Esophagus muscularis mucosa (tissue), 4 donors: ENCODE data around the gene CYP21A2. TPM values are rescaled to one million over a fixed set of nuclear protein-coding genes. Genes with fewer than 3 reads are reported as not detected.
"Not testable (repeated sequence)": the region's sequence is repeated elsewhere in the genome, so short reads cannot be mapped to it uniquely, and the experiment has no call there.

Source experiments
- DNase-seq: peaks from one replicate; pipeline ENCODE4 v3.0.0-alpha.2; 2017; ENCODE audit errors: extremely low spot score
- H3K27ac ChIP-seq, 4 donors: fragments of 200-600 bp; sonication (generic); replicated peaks in 1 of 4; 1 replicate in 3 of 4; 2 replicates in 1 of 4; pipeline ENCODE4 v1.5.1; 2016 to 2019; ENCODE audit warnings: mild to moderate bottlenecking in 1 of 4
- H3K27me3 ChIP-seq, 4 donors: fragments of 200-600 bp; sonication (generic); one replicate each; pipeline versions ENCODE4 v1.5.1 to v1.6.0; 2016 to 2019
- H3K36me3 ChIP-seq, 4 donors: fragments of 200-600 bp; sonication (generic); one replicate each; pipeline ENCODE4 v1.5.1; 2016 to 2019
- H3K4me1 ChIP-seq, 4 donors: fragments of 200-600 bp; sonication (generic); one replicate each; pipeline ENCODE4 v1.5.1; 2016 to 2019
- H3K4me3 ChIP-seq, 4 donors: fragments of 200-600 bp; sonication (generic); 1 replicate in 2 of 4; 2 replicates in 2 of 4; pipeline ENCODE4 v1.5.1; 2016 to 2019; ENCODE audit warnings: mild to moderate bottlenecking in 4 of 4, moderate library complexity in 1 of 4
- H3K9me3 ChIP-seq, 4 donors: fragments of 200-600 bp; sonication (generic); 1 replicate in 3 of 4; 2 replicates in 1 of 4; pipeline ENCODE4 v1.5.1; 2016 to 2019
- WGBS: methylation state at CpG from one replicate; pipeline ENCODE4 v1.1.5; 2018; 5-methylcytosine and 5-hydroxymethylcytosine counted together
- intact Hi-C: fragments of 100-400 bp; cut with DNase I; formaldehyde crosslinking; loops from one replicate; pipeline ENCODE4 v1.15.1; 2023
- total RNA-seq, 4 donors: library from RNA; depleted of rRNA; stranded (reverse); fragments of >200 nt; gene quantifications; one replicate each; pipeline versions ENCODE4 v1.1.0 to v1.2.1, GENCODE V29; 2016

CYP21A2 gene
- 1 to 10 TPM in 3 of 4 donors, under 1 TPM in 1; 0.33 to 3.7 (median 1.9) TPM for total RNA-seq

DNA sequence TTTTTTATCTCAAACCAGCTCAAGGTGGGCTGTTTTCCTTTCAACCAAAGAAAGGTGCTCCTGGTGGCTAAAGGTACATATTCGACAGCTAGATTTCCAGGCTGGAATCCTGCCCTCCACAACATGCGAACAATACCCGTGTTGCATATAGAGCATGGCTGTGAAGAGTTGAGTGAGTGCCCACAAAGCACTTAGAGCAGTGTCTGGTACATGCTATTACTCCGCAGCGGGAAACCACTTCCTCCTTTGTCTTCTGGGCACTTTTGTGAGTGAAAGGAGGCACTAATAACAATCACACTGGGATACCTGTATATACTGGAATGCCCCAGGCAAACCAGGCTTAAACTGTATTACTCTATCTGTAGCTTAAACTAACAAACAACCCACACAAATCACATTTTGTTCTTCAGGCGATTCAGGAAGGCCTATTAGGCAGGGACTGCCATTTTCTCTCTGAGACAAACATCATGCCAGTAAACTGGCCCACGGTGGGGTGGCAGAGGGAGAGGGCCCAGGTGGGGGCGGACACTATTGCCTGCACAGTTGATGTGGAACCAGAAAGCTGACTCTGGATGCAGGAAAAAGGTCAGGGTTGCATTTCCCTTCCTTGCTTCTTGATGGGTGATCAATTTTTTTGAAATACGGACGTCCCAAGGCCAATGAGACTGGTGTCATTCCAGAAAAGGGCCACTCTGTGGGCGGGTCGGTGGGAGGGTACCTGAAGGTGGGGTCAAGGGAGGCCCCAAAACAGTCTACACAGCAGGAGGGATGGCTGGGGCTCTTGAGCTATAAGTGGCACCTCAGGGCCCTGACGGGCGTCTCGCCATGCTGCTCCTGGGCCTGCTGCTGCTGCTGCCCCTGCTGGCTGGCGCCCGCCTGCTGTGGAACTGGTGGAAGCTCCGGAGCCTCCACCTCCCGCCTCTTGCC, at the start of gene CYP21A2:
Gene CYP21A2 (plus strand): TSS at position 818 of the 927 bp plus-strand sequence. CDS start 8 bp downstream, at position 826.
- H3K27me3 ChIP-seq, H3K27ac ChIP-seq, H3K4me3 ChIP-seq, H3K4me1 ChIP-seq, intact Hi-C loops, DNase-seq, H3K9me3 ChIP-seq, H3K36me3 ChIP-seq: not testable (repeated sequence)
- WGBS: 83% methylated on average over 12 of the region's 19 CpGs

DNA sequence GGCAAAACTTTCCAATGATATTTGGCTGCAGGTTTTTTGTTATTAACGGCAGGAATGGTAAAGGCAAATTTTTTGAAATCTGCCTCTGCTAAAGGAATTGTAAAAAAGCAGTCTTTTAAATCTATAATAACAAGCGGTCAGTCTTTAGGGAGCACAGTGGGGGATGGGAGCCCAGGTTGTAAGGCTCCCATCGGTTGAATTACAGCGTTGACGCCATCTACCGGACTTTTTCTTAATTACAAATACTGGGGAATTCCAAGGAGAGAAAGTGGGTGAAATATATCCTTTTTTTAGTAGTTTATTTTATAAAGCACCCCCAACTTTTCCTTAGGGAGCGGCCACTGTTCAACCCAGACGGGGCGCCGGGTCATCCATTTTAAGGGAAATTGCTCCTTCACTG, 48.9 kb upstream of the CYP21A2 start:
- WGBS: no CpG with 5 or more reads among the region's 10 CpGs
- H3K4me1 ChIP-seq, DNase-seq, H3K27me3 ChIP-seq, intact Hi-C loops, H3K36me3 ChIP-seq, H3K9me3 ChIP-seq, H3K27ac ChIP-seq, H3K4me3 ChIP-seq: not testable (repeated sequence)

DNA sequence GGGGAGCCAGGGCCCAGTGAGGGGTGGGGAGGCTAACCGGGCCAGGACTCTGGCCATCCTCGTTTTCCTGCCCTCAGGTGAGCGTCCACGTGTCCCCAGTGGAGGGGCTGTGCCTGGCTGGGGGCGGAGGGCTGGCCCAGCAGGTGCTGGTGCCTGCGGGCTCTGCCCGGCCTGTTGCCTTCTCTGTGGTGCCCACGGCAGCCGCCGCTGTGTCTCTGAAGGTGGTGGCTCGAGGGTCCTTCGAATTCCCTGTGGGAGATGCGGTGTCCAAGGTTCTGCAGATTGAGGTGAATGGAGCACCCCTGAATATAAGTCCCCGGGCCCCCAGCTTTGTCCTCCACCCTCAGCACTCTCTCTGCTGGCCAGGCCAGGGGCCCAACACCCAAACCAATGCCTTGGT, 43.8 kb upstream of the CYP21A2 start:
- WGBS: no CpG with 5 or more reads among the region's 14 CpGs
- intact Hi-C loops, H3K9me3 ChIP-seq, H3K4me1 ChIP-seq, H3K4me3 ChIP-seq, H3K27ac ChIP-seq, H3K27me3 ChIP-seq, H3K36me3 ChIP-seq, DNase-seq: not testable (repeated sequence)

DNA sequence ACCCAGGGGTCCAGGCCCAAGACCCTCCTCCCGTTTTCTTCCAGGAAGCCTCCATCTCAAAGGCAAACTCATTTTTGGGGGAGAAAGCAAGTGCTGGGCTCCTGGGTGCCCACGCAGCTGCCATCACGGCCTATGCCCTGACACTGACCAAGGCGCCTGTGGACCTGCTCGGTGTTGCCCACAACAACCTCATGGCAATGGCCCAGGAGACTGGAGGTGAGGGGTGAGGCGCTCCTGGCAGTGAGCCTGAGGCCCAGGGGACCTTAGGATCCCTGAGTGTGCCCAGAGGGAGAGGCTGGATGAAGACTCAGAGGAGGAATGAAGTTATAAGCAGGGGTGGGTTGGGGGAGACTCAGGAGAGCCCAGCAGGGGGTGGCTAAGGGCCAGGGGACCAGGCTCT, 41.8 kb upstream of the CYP21A2 start:
- H3K4me3 ChIP-seq, DNase-seq, H3K27me3 ChIP-seq, H3K36me3 ChIP-seq, H3K9me3 ChIP-seq, intact Hi-C loops, H3K4me1 ChIP-seq, H3K27ac ChIP-seq: not testable (repeated sequence)
- no CpG with 5 or more reads among the region's 6 CpGs for WGBS

DNA sequence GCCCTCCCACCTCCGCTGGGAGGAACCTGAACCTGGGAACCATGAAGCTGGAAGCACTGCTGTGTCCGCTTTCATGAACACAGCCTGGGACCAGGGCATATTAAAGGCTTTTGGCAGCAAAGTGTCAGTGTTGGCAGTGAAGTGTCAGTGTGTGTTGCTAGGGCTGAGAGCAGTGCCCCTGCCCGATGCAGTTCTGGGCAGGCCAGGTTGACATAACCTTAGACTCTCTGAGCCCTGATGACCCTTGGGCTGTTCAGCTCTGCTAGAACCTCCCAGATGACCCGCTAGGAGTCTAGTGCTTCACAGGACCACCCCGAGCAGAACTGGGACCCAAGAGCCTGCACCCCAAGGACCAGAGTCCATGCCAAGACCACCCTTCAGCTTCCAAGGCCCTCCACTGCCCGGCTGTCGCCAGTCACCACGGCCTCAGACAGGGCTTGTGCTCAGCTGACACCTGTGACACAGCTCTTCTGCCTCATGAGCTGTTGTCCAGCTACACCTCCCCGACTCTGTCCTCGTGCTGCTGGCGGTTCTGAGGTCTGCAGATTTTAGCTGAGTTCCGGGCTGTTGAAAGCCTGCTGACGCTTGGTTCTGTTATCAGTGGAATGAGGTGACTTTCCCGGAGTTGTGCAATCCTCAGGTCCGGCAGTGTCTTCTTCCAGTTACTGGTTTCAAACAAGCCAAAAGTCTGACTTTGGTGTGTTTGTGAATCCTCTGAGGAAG, 35.5 kb upstream of the CYP21A2 start:
- H3K27ac ChIP-seq, DNase-seq, H3K27me3 ChIP-seq, H3K4me1 ChIP-seq, H3K4me3 ChIP-seq, intact Hi-C loops, H3K9me3 ChIP-seq, H3K36me3 ChIP-seq: not testable (repeated sequence)
- no CpG with 5 or more reads among the region's 15 CpGs for WGBS

DNA sequence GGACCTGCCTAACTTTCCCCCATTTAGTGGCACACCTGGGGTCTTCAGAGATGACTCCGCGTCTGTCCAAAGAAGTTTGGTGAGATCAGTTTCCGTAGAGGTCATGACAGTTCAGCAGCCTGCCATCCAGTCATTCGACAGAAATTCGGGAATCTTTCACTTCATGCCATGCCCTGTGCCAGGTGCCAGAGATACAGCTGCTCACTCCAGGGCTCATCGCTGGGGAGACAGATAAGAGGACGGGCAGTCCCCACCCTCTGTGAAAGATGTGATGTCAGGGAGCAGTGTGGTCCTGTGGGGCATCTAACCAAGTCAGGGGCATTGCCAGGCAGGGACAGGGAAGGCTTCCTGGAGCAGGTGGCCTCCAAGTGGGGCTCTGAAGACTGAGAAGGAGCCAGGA, 34.9 kb upstream of the CYP21A2 start:
- H3K27ac ChIP-seq, H3K4me3 ChIP-seq, H3K4me1 ChIP-seq, H3K36me3 ChIP-seq, H3K9me3 ChIP-seq, DNase-seq, intact Hi-C loops, H3K27me3 ChIP-seq: not testable (repeated sequence)
- no CpG with 5 or more reads among the region's 7 CpGs for WGBS

DNA sequence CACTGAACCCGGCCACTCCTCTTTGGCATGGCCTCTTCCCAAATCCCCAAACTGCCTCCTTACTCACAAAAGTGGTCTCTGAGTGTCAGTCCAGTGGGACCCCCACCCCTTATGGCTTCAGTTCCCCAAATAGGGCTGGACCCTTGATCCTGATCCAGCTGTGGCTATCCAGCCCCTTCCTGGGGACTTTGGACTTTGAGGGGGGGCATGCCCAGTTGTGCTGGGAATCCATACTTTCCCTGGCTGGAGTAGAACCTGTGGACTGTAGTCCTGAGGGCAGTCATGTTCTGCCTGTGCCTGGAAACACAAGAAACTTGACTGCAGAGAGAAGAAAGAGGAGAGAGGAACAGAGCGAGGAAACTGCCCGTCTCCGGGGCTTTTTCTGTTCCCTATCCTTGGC, 33.8 kb upstream of the CYP21A2 start:
- H3K4me1 ChIP-seq, intact Hi-C loops, DNase-seq, H3K27ac ChIP-seq, H3K9me3 ChIP-seq, H3K4me3 ChIP-seq, H3K36me3 ChIP-seq, H3K27me3 ChIP-seq: not testable (repeated sequence)
- 72% methylated on average over 4 of the region's 4 CpGs for WGBS

DNA sequence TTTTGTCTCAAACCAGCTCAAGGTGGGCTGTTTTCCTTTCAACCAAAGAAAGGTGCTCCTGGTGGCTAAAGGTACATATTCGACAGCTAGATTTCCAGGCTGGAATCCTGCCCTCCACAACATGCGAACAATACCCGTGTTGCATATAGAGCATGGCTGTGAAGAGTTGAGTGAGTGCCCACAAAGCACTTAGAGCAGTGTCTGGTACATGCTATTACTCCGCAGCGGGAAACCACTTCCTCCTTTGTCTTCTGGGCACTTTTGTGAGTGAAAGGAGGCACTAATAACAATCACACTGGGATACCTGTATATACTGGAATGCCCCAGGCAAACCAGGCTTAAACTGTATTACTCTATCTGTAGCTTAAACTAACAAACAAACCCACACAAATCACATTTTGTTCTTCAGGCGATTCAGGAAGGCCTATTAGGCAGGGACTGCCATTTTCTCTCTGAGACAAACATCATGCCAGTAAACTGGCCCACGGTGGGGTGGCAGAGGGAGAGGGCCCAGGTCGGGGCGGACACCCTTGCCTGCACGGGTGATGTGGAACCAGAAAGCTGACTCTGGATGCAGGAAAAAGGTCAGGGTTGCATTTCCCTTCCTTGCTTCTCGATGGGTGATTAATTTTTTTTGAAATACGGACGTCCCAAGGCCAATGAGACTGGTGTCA, 33.2 kb upstream of the CYP21A2 start:
- DNase-seq, H3K4me3 ChIP-seq: not testable (repeated sequence)
- WGBS: 83% methylated on average over 9 of the region's 13 CpGs

DNA sequence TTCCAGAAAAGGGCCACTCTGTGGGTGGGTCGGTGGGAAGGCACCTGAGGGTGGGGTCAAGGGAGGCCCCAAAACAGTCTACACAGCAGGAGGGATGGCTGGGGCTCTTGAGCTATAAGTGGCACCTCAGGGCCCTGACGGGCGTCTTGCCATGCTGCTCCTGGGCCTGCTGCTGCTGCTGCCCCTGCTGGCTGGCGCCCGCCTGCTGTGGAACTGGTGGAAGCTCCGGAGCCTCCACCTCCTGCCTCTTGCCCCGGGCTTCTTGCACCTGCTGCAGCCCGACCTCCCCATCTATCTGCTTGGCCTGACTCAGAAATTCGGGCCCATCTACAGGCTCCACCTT, 32.7 kb upstream of the CYP21A2 start:
- intact Hi-C loops, DNase-seq, H3K4me1 ChIP-seq, H3K36me3 ChIP-seq, H3K9me3 ChIP-seq, H3K4me3 ChIP-seq, H3K27ac ChIP-seq, H3K27me3 ChIP-seq: not testable (repeated sequence)
- 91% methylated on average over 5 of the region's 9 CpGs for WGBS

More for the DNA sequence above, 33.2 kb upstream of the CYP21A2 start:
- H3K36me3 ChIP-seq, H3K9me3 ChIP-seq, H3K27ac ChIP-seq, H3K4me1 ChIP-seq, intact Hi-C loops, H3K27me3 ChIP-seq: not testable (repeated sequence)

DNA sequence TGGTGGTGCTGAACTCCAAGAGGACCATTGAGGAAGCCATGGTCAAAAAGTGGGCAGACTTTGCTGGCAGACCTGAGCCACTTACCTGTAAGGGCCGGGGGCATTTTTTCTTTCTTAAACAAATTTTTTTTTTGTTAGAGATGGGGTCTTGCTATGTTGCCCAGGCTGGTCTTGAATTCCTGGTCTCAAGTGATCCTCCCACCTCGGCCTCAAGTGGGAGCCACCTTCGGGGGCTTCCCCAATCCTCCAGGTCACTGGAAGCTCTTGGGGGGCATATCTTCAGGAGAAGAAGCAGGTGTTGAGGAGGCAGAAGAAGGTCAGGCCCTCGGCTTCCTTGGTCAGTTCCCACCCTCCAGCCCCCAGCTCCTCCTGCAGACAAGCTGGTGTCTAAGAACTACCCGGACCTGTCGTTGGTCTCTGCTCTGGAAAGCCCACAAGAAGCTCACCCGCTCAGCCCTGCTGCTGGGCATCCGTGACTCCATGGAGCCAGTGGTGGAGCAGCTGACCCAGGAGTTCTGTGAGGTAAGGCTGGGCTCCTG, 32.2 kb upstream of the CYP21A2 start:
- H3K27me3 ChIP-seq, H3K4me3 ChIP-seq, intact Hi-C loops, H3K27ac ChIP-seq, H3K36me3 ChIP-seq, H3K4me1 ChIP-seq, DNase-seq, H3K9me3 ChIP-seq: not testable (repeated sequence)
- WGBS: 84% methylated on average over 8 of the region's 8 CpGs

DNA sequence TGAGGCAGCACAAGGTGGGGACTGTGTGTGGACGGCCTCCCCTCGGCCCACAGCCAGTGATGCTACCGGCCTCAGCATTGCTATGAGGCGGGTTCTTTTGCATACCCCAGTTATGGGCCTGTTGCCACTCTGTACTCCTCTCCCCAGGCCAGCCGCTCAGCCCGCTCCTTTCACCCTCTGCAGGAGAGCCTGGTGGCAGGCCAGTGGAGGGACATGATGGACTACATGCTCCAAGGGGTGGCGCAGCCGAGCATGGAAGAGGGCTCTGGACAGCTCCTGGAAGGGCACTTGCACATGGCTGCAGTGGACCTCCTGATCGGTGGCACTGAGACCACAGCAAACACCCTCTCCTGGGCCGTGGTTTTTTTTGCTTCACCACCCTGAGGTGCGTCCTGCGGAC, 31.1 kb upstream of the CYP21A2 start:
- WGBS: 87% methylated on average over 10 of the region's 12 CpGs
- H3K4me3 ChIP-seq, DNase-seq, H3K36me3 ChIP-seq, H3K27me3 ChIP-seq, H3K4me1 ChIP-seq, H3K27ac ChIP-seq, intact Hi-C loops, H3K9me3 ChIP-seq: not testable (repeated sequence)

DNA sequence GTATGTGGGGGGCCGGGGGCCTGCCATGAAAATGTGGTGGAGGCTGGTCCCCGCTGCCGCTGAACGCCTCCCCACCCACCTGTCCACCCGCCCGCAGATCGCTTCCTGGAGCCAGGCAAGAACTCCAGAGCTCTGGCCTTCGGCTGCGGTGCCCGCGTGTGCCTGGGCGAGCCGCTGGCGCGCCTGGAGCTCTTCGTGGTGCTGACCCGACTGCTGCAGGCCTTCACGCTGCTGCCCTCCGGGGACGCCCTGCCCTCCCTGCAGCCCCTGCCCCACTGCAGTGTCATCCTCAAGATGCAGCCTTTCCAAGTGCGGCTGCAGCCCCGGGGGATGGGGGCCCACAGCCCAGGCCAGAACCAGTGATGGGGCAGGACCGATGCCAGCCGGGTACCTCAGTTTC, 30.2 kb upstream of the CYP21A2 start:
- H3K4me1 ChIP-seq, intact Hi-C loops, H3K36me3 ChIP-seq, H3K27me3 ChIP-seq, H3K4me3 ChIP-seq, DNase-seq, H3K9me3 ChIP-seq, H3K27ac ChIP-seq: not testable (repeated sequence)
- whole genome bisulfite sequencing: no CpG with 5 or more reads among the region's 24 CpGs
